Left renal pelvis (tissue), 4 donors: ENCODE data around the gene IRF8. TPM values are rescaled to one million over a fixed set of nuclear protein-coding genes. Genes with fewer than 3 reads are reported as not detected.
A peak's percentile ranks its signal among the peaks of the same experiment; 100 is the strongest.
"Not testable (repeated sequence)": the region's sequence is repeated elsewhere in the genome, so short reads cannot be mapped to it uniquely, and the experiment has no call there.

ENCODE experiments used
- DNase-seq, 4 donors: peaks; one replicate each; pipeline ENCODE4 v3.0.0-alpha.2; 2013; ENCODE audit warnings: low read depth in 4 of 4, low spot score in 3 of 4
- polyA plus RNA-seq, 4 donors: library from polyadenylated mRNA; unstranded; fragments of 120-200 nt; gene quantifications; one replicate each; pipeline ENCODE4 v1.2.1, GENCODE V29; 2013; ENCODE audit not compliant: insufficient read length in 4 of 4

The IRF8 gene
- polyA plus RNA-seq, result 1 to 10 TPM; 4.0 to 9.1 (median 5.7) TPM

- peak in 1 of 4 donors; percentile 54 for DNase-seq
Measured at GRCh38 chr16:85898521-85899442, at the start of gene IRF8. TSS of gene IRF8 (plus strand) at chr16:85899162. CDS start at chr16:85903016, 3,854 bp downstream.

- DNase-seq, result no peak
Measured at GRCh38 chr16:85849388-85849787, 49.6 kb upstream of the IRF8 start.

- DNase-seq, result no peak
Measured at GRCh38 chr16:85850344-85850880, 48.5 kb upstream of the IRF8 start.

GRCh38 chr16:85851034-85851785, 47.8 kb upstream of the IRF8 start:
- no peak for DNase-seq

GRCh38 chr16:85853547-85854545, 45.1 kb upstream of the IRF8 start:
- DNase-seq, result no peak

GRCh38 chr16:85854935-85855334, 44.0 kb upstream of the IRF8 start:
- DNase-seq, result no peak

- DNase-seq, result no peak
Measured at GRCh38 chr16:85856079-85856478, 42.9 kb upstream of the IRF8 start.

GRCh38 chr16:85856585-85856984, 42.4 kb upstream of the IRF8 start:
- DNase-seq, result no peak

- DNase-seq, result no peak
Measured at GRCh38 chr16:85857406-85857805, 41.6 kb upstream of the IRF8 start.

- DNase-seq, result not testable (repeated sequence)
Measured at GRCh38 chr16:85858571-85858970, 40.4 kb upstream of the IRF8 start.

- DNase-seq, result no peak
Measured at GRCh38 chr16:85858984-85859817, 39.8 kb upstream of the IRF8 start.

GRCh38 chr16:85859818-85860125, 39.2 kb upstream of the IRF8 start:
- DNase-seq, result no peak

- no peak for DNase-seq
Measured at GRCh38 chr16:85860413-85861094, 38.4 kb upstream of the IRF8 start.

- no peak for DNase-seq
Measured at GRCh38 chr16:85861095-85861825, 37.7 kb upstream of the IRF8 start.

GRCh38 chr16:85862476-85863383, 36.2 kb upstream of the IRF8 start:
- no peak for DNase-seq

GRCh38 chr16:85863384-85863774, 35.6 kb upstream of the IRF8 start:
- no peak for DNase-seq

GRCh38 chr16:85864965-85865364, 34.0 kb upstream of the IRF8 start:
- DNase-seq, result no peak
